Fibroblast of lung (primary cell): ENCODE data around the gene TANGO6. TPM values are rescaled to one million over a fixed set of nuclear protein-coding genes. Genes with fewer than 3 reads are reported as not detected.

Experiments
- DNase-seq, 2 donors: peaks; one replicate each; pipeline versions ENCODE4 v3.0.0 to v3.0.0-alpha.2; 2010; ENCODE audit warnings: low read depth in 2 of 2
- H2AFZ ChIP-seq: 2 replicates; pipeline ENCODE4 v1.5.1; 2012; ENCODE audit warnings: low read length, control low read depth, inconsistent platforms
- H3K27ac ChIP-seq: 2 replicates; pipeline ENCODE4 v1.5.1; 2011; ENCODE audit warnings: low read length, control low read depth; ENCODE audit not compliant: insufficient read depth
- H3K27me3 ChIP-seq: 2 replicates; pipeline ENCODE4 v1.5.1; 2011; ENCODE audit warnings: mild to moderate bottlenecking, low read length; ENCODE audit not compliant: control insufficient read depth, insufficient read depth
- H3K36me3 ChIP-seq: 2 replicates; pipeline ENCODE4 v1.5.1; 2011; ENCODE audit warnings: low read length; ENCODE audit not compliant: control insufficient read depth, insufficient read depth
- H3K4me1 ChIP-seq: 2 replicates; pipeline ENCODE4 v1.5.1; 2011; ENCODE audit warnings: low read length; ENCODE audit not compliant: control insufficient read depth, insufficient read depth; ENCODE audit errors: extremely low read depth
- H3K4me2 ChIP-seq: 2 replicates; pipeline ENCODE4 v1.5.1; 2011; ENCODE audit warnings: low read length, control low read depth; ENCODE audit not compliant: insufficient read depth; ENCODE audit errors: extremely low read depth
- H3K4me3 ChIP-seq, 4 experiments: fragments of 200-600 bp in 1 of 4; sonication (generic) in 1 of 4; replicated peaks in 1 of 4; 2 replicates each; pipeline ENCODE4 v1.5.1; 2011 to 2016; ENCODE audit warnings: low read length in 4 of 4, low read depth in 3 of 4, mild to moderate bottlenecking in 3 of 4, control low read depth in 2 of 4, inconsistent platforms in 1 of 4, mixed read lengths in 1 of 4; ENCODE audit not compliant: insufficient read depth in 1 of 4; ENCODE audit errors: control extremely low read depth in 1 of 4
- H3K79me2 ChIP-seq: 2 replicates; pipeline ENCODE4 v1.5.1; 2012; ENCODE audit warnings: mild to moderate bottlenecking, low read length, inconsistent platforms; ENCODE audit not compliant: control insufficient read depth, insufficient read depth
- H3K9ac ChIP-seq: 2 replicates; pipeline ENCODE4 v1.5.1; 2011; ENCODE audit warnings: mild to moderate bottlenecking, low read length, control low read depth; ENCODE audit not compliant: insufficient read depth
- H3K9me3 ChIP-seq: 2 replicates; pipeline ENCODE4 v1.5.1; 2012; ENCODE audit warnings: low read depth, low read length; ENCODE audit not compliant: control insufficient read depth, insufficient read depth
- H4K20me1 ChIP-seq: 2 replicates; pipeline ENCODE4 v1.5.1; 2011; ENCODE audit warnings: low read length; ENCODE audit not compliant: control insufficient read depth, insufficient read depth; ENCODE audit errors: extremely low read depth
- CTCF ChIP-seq, 2 donors: IDR thresholded peaks in 1 of 2; conservative IDR thresholded peaks in 1 of 2; 1 replicate in 1 of 2; 2 replicates in 1 of 2; pipeline ENCODE4 v1.5.1; 2011 to 2012; ENCODE audit warnings: low read length in 2 of 2, control low read depth in 1 of 2, inconsistent platforms in 1 of 2, low read depth in 1 of 2, mild to moderate bottlenecking in 1 of 2
- EZH2 ChIP-seq: IDR thresholded peaks from 2 replicates; pipeline ENCODE4 v1.5.1; 2012; ENCODE audit warnings: low read length, control low read depth, mild to moderate bottlenecking; ENCODE audit errors: missing control alignments
- polyA plus RNA-seq, 2 donors: library from polyadenylated mRNA; depleted of rRNA in 1 of 2; stranded (reverse) in 1 of 2; unstranded in 1 of 2; fragments of >200 nt; gene quantifications; 2 replicates each; pipeline ENCODE4 v1.2.1, GENCODE V29; 2011 to 2012; ENCODE audit warnings: missing spikeins in 1 of 2
- total RNA-seq: library from RNA; depleted of rRNA; stranded (reverse); fragments of >200 nt; gene quantifications from 2 replicates; pipeline ENCODE4 v1.2.1, GENCODE V29; 2014

TANGO6 gene
- total and polyA plus RNA-seq, 2 donors (not counting 1 experiment from before 2014, with no cell fraction given), result 6.5 to 29.9 TPM

- H3K9ac ChIP-seq, result no peak overlapping the region
- no peak overlapping the region for H3K4me2 ChIP-seq
- H3K79me2 ChIP-seq, result no peaks in the 10 kb centered on the region
- H3K27me3 ChIP-seq, result no peaks in the 10 kb centered on the region
- H4K20me1 ChIP-seq, result no peaks in the 10 kb centered on the region
- no peak overlapping the region for H2AFZ ChIP-seq
- no peak for TF ChIP-seq EZH2
- no peak for TF ChIP-seq CTCF (conservative IDR thresholded peaks at IDR 0.05 in 1 of 2, IDR thresholded peaks at IDR 0.05 in 1 of 2; ENCODE audit: low read depth in 1 of 2, low read length in 2 of 2)
- peaks cover 4% of the 10 kb centered on the region for H3K36me3 ChIP-seq
- H3K27ac ChIP-seq, result no peak overlapping the region
- no peaks in the 10 kb centered on the region for H3K4me1 ChIP-seq
- H3K9me3 ChIP-seq, result no peaks in the 10 kb centered on the region
- DNase-seq, result no peak
- no peak overlapping the region for H3K4me3 ChIP-seq
Measured at GRCh38 chr16:68927018-68927417, 83.7 kb downstream of the TANGO6 start.

- no peak overlapping the region for H3K4me2 ChIP-seq
- H3K27me3 ChIP-seq, result no peaks in the 10 kb centered on the region
- peaks cover 4% of the 10 kb centered on the region for H3K36me3 ChIP-seq
- no peak for DNase-seq
- no peaks in the 10 kb centered on the region for H3K79me2 ChIP-seq
- no peak overlapping the region for H2AFZ ChIP-seq
- no peaks in the 10 kb centered on the region for H4K20me1 ChIP-seq
- H3K9me3 ChIP-seq, result no peaks in the 10 kb centered on the region
- TF ChIP-seq EZH2 (no peak), CTCF (conservative IDR thresholded peaks at IDR 0.05 in 1 of 2, IDR thresholded peaks at IDR 0.05 in 1 of 2; ENCODE audit: low read depth in 1 of 2, low read length in 2 of 2) (no peak)
- H3K4me3 ChIP-seq, result no peak overlapping the region
- H3K4me1 ChIP-seq, result no peaks in the 10 kb centered on the region
- H3K9ac ChIP-seq, result no peak overlapping the region
- no peak overlapping the region for H3K27ac ChIP-seq
Measured at GRCh38 chr16:68931196-68931595, 87.9 kb downstream of the TANGO6 start.

GRCh38 chr16:68934402-68934801, 91.1 kb downstream of the TANGO6 start:
- no peaks in the 10 kb centered on the region for H4K20me1 ChIP-seq
- H3K4me1 ChIP-seq, result no peaks in the 10 kb centered on the region
- no peak overlapping the region for H3K4me3 ChIP-seq
- no peak overlapping the region for H3K9ac ChIP-seq
- H3K36me3 ChIP-seq, result no peaks in the 10 kb centered on the region
- H3K9me3 ChIP-seq, result no peaks in the 10 kb centered on the region
- DNase-seq, result no peak
- H2AFZ ChIP-seq, result no peak overlapping the region
- H3K27me3 ChIP-seq, result no peaks in the 10 kb centered on the region
- H3K79me2 ChIP-seq, result no peaks in the 10 kb centered on the region
- no peak overlapping the region for H3K27ac ChIP-seq
- H3K4me2 ChIP-seq, result no peak overlapping the region
- TF ChIP-seq CTCF (conservative IDR thresholded peaks at IDR 0.05 in 1 of 2, IDR thresholded peaks at IDR 0.05 in 1 of 2; ENCODE audit: low read depth in 1 of 2, low read length in 2 of 2) (no peak), EZH2 (no peak)
